ENCODE data around the gene ZDHHC14. TPM values are rescaled to one million over a fixed set of nuclear protein-coding genes. Genes with fewer than 3 reads are reported as not detected.

Gene ZDHHC14
- total and polyA plus RNA-seq, 2 of the 8 experiments (the other 6 are each of a cell fraction or from before 2014, with no cell fraction given) = 2.9 to 5.3 TPM

- no peak overlapping the region for H3K4me3 ChIP-seq (ENCODE audit: extremely low read depth in 1 of 4, insufficient read depth in 2 of 4, low read depth in 3 of 4, low read length in 4 of 4)
- H3K79me1 ChIP-seq (ENCODE audit: low read depth, low read length) = no peaks in the 10 kb centered on the region
- H2BK5ac ChIP-seq (ENCODE audit: low read depth, low read length) = no peak overlapping the region
- 92% methylated on average over 5 of the region's 5 CpGs; no CpG with 5 or more reads in 1 of the 2 experiments for WGBS, 2 experiments (ENCODE audit: extremely low coverage in 1 of 2, insufficient coverage in 1 of 2, insufficient read length in 1 of 2, insufficient replicate concordance in 2 of 2, low coverage in 1 of 2, low lambda C conversion rate in 2 of 2, missing lambda C conversion rate in 1 of 2)
- no peaks in the 10 kb centered on the region for H3K9me3 ChIP-seq (ENCODE audit: insufficient read depth in 2 of 2, low read depth in 1 of 2, low read length in 1 of 2)
- no peak overlapping the region for H2BK12ac ChIP-seq (ENCODE audit: low read depth, low read length)
- H2BK20ac ChIP-seq (ENCODE audit: low read length) = no peak overlapping the region
- H3K4me2 ChIP-seq (ENCODE audit: insufficient read depth in 1 of 2, low read depth in 2 of 2, low read length in 2 of 2) = no peak overlapping the region
- no peaks in the 10 kb centered on the region for H3K23me2 ChIP-seq (ENCODE audit: low read depth, low read length)
- peaks cover 0 to 3% (median 0%) of the 10 kb centered on the region in 4 experiments; a peak in 2 of 7 replicates for H3K4me1 ChIP-seq (replicated peaks in 1 of 4; ENCODE audit: control insufficient read depth in 3 of 4, insufficient read depth in 4 of 4, low read length in 3 of 4)
- no peak overlapping the region for H3K23ac ChIP-seq (ENCODE audit: insufficient read length)
- CTCF ChIA-PET (ENCODE audit: partially characterized antibody) = interaction anchor here (0.6 to 1.5 kb wide), 2 partner anchors 9 to 296 kb away, joined by 3 to 4 read pairs; no protein-coding TSS in a partner anchor
- H2AFZ ChIP-seq (ENCODE audit: low read length) = no peak overlapping the region
- H3K36me3 ChIP-seq (ENCODE audit: control insufficient read depth in 2 of 4, insufficient read depth in 4 of 4, low read length in 3 of 4) = no peaks in the 10 kb centered on the region
- H2AK5ac ChIP-seq (ENCODE audit: low read depth, low read length) = no peak overlapping the region
- H2BK120ac ChIP-seq (replicated peaks; ENCODE audit: low read depth, low read length) = no peak overlapping the region
- H4K5ac ChIP-seq (ENCODE audit: insufficient read length, low read depth, low read length) = no peak overlapping the region
- no peaks in the 10 kb centered on the region for H3K79me2 ChIP-seq (ENCODE audit: control insufficient read depth in 1 of 2, insufficient read depth in 2 of 2, low read length in 2 of 2)
- H3K4ac ChIP-seq (replicated peaks; ENCODE audit: insufficient read length, low read depth, low read length) = no peak overlapping the region
- no peak for TF ChIP-seq CTBP2 (IDR thresholded peaks at IDR 0.05; ENCODE audit: borderline replicate concordance, insufficient read depth, insufficient read length, low read length)
- no peak for TF ChIP-seq KDM1A (IDR thresholded peaks at IDR 0.05; ENCODE audit: borderline replicate concordance, low read length)
- TF ChIP-seq E2F6 (IDR thresholded peaks at IDR 0.05) = no peak
- FAIRE-seq (no peak), DNase-seq (ENCODE audit: low read depth in 1 of 2, low spot score in 2 of 2) (no peak)
- no peaks in the 10 kb centered on the region for H4K20me1 ChIP-seq (replicated peaks in 1 of 2; ENCODE audit: control insufficient read depth in 1 of 2, insufficient read depth in 2 of 2, low read length in 2 of 2)
- H4K8ac ChIP-seq (ENCODE audit: extremely low read depth, insufficient read depth, low read length) = no peak overlapping the region
- H2BK15ac ChIP-seq (ENCODE audit: low read length) = no peak overlapping the region
- H3K56ac ChIP-seq (replicated peaks; ENCODE audit: insufficient read length, low read depth, low read length) = no peak overlapping the region
- no peak overlapping the region for H4K91ac ChIP-seq (replicated peaks; ENCODE audit: insufficient read length, low read length)
- H3K18ac ChIP-seq (ENCODE audit: extremely low read depth, low read length) = no peak overlapping the region
- H3K9ac ChIP-seq (replicated peaks in 1 of 4; ENCODE audit: extremely low read depth in 1 of 4, low read depth in 3 of 4, low read length in 3 of 4) = no peak overlapping the region
- POLR2A ChIA-PET (ENCODE audit: partially characterized antibody) = interaction anchor here (0.6 to 0.9 kb wide), 2 partner anchors 15 to 81 kb away, joined by 3 read pairs; no protein-coding TSS in a partner anchor
- no peak overlapping the region for H3K14ac ChIP-seq (ENCODE audit: insufficient read length)
- H3K27ac ChIP-seq (ENCODE audit: low read depth, low read length) = no peak overlapping the region
- no peaks in the 10 kb centered on the region for H3K27me3 ChIP-seq (replicated peaks in 1 of 4; ENCODE audit: control insufficient read depth in 3 of 4, extremely low read depth in 1 of 4, insufficient read depth in 3 of 4, low read length in 3 of 4)
These were observed 256.5 kb downstream of the ZDHHC14 start for GRCh38 chr6:157637516-157637915.
